K562 (cell line): Measurements from ENCODE around the gene LYAR. TPM values are rescaled to one million over a fixed set of nuclear protein-coding genes. Genes with fewer than 3 reads are reported as not detected.

Experiments
- C11orf30 ChIP-seq: fragments of 450-650 bp; IDR thresholded peaks from 2 replicates; pipeline ENCODE4 v1.6.1; 2016; ENCODE audit warnings: low read depth, mild to moderate bottlenecking
- CHCHD3 ChIP-seq: fragments of 250-450 bp; sonication (Bioruptor Pico); IDR thresholded peaks from 2 replicates; pipeline ENCODE4 v2.1.2; 2022; ENCODE audit warnings: mild to moderate bottlenecking
- CTBP1 ChIP-seq: fragments of 450-650 bp; IDR thresholded peaks from 2 replicates; pipeline ENCODE4 v1.6.1; 2016; ENCODE audit warnings: borderline replicate concordance
- FOXJ2 ChIP-seq: fragments of 200-800 bp; sonication (Bioruptor generic); IDR thresholded peaks from 2 replicates; pipeline ENCODE4 v1.6.1; 2016; ENCODE audit warnings: missing genetic modification characterization, missing compliant biosample characterization
- GATA2 ChIP-seq: sonication (generic); formaldehyde crosslinking; IDR thresholded peaks from 2 replicates; pipeline ENCODE4 v1.4.0; 2020; ENCODE audit warnings: mild to moderate bottlenecking, missing genetic modification reagents
- GTF2A2 ChIP-seq: IDR thresholded peaks from 2 replicates; pipeline ENCODE4 v1.6.1; 2016; ENCODE audit warnings: mild to moderate bottlenecking, missing genetic modification characterization, missing compliant biosample characterization
- GTF2E2 ChIP-seq: fragments of 200-800 bp; sonication (Bioruptor generic); IDR thresholded peaks from 2 replicates; pipeline ENCODE4 v1.6.1; 2016; ENCODE audit warnings: missing genetic modification characterization, missing compliant biosample characterization
- HDAC3 ChIP-seq: fragments of 450-650 bp; IDR thresholded peaks from 2 replicates; pipeline ENCODE4 v1.6.1; 2018; ENCODE audit warnings: borderline replicate concordance, mild to moderate bottlenecking, moderate library complexity; ENCODE audit not compliant: partially characterized antibody
- KDM4B ChIP-seq, 2 experiments: fragments of 450-650 bp in 1 of 2; sonication (generic) in 1 of 2; IDR thresholded peaks; 2 replicates each; pipeline ENCODE4 v1.6.1; 2016 to 2017; ENCODE audit warnings: borderline replicate concordance in 2 of 2, antibody characterized with exemption in 1 of 2, low read depth in 1 of 2, mild to moderate bottlenecking in 1 of 2
- NFIX ChIP-seq: fragments of 250-450 bp; sonication (Bioruptor Pico); IDR thresholded peaks from 2 replicates; pipeline ENCODE4 v1.4.0; 2020; ENCODE audit warnings: low read depth, mild to moderate bottlenecking, moderate library complexity
- POLR2H ChIP-seq: IDR thresholded peaks from 2 replicates; pipeline ENCODE4 v1.6.1; 2016; ENCODE audit warnings: missing genetic modification characterization, low read depth, mild to moderate bottlenecking, control low read depth, missing compliant biosample characterization, moderate library complexity
- RNF2 ChIP-seq: sonication (generic); IDR thresholded peaks from 2 replicates; pipeline ENCODE4 v1.6.1; 2016
- SRSF3 ChIP-seq: fragments of 200-400 bp; formaldehyde crosslinking; IDR thresholded peaks from 2 replicates; pipeline ENCODE4 v1.6.1; 2016; ENCODE audit warnings: mild to moderate bottlenecking, low read length, moderate library complexity; ENCODE audit not compliant: insufficient read depth
- ZNF263 ChIP-seq: sonication (generic); formaldehyde crosslinking; IDR thresholded peaks from 2 replicates; pipeline ENCODE4 v1.8.0; 2022; ENCODE audit warnings: mild to moderate bottlenecking, missing genetic modification reagents, borderline replicate concordance
- ZNF57 ChIP-seq: fragments of 450-650 bp; formaldehyde crosslinking; IDR thresholded peaks from 2 replicates; pipeline ENCODE4 v1.4.0; 2020; ENCODE audit warnings: mild to moderate bottlenecking, moderate library complexity
- polyA plus RNA-seq, 8 experiments: library from polyadenylated mRNA; depleted of rRNA in 4 of 8; stranded (reverse) in 5 of 8; unstranded in 3 of 8; fragments of >200 nt; fragmentation: Nextera tagmentation in 2 of 8; fragmentation: Illumina TruSeq in 1 of 8; extraction: Ambion mirVana in 2 of 8; extraction: Trizol in 1 of 8; gene quantifications; 2 replicates each; pipeline versions ENCODE4 v1.2.1 to v1.2.3, GENCODE V29; 2011 to 2014; ENCODE audit warnings: inconsistent platforms in 1 of 8, missing spikeins in 1 of 8
- total RNA-seq, 7 experiments: library from RNA; depleted of rRNA in 6 of 7; stranded (reverse); fragments of >200 nt in 6 of 7; fragmentation: Illumina TruSeq in 2 of 7; extraction: Trizol in 2 of 7; gene quantifications; 2 replicates each; pipeline versions ENCODE4 v1.2.1 to v1.2.3, GENCODE V29; 2011 to 2021; ENCODE audit warnings: low replicate concordance in 1 of 7
- TF ChIP-seq, protein P1 (sequence below): fragments of 250-450 bp; sonication (Bioruptor Pico); IDR thresholded peaks from 2 replicates; pipeline ENCODE4 v1.4.0; 2020
- TF ChIP-seq, protein P2 (sequence below), 3 experiments: IDR thresholded peaks in 2 of 3; conservative IDR thresholded peaks in 1 of 3; 2 replicates each; pipeline ENCODE4 v1.5.1; 2011 to 2012; ENCODE audit warnings: low read length in 3 of 3, mild to moderate bottlenecking in 3 of 3, control low read depth in 2 of 3, improper control_type of control experiment in 1 of 3, inconsistent platforms in 1 of 3, low read depth in 1 of 3, mixed read lengths in 1 of 3, moderate library complexity in 1 of 3; ENCODE audit not compliant: insufficient read depth in 2 of 3
- TF ChIP-seq, protein P3 (sequence below): fragments of 450-650 bp; formaldehyde crosslinking; IDR thresholded peaks from 2 replicates; pipeline ENCODE4 v1.4.0; 2022; ENCODE audit warnings: missing genetic modification characterization
- TF ChIP-seq, protein P4 (sequence below), 2 experiments: fragments of 450-650 bp in 1 of 2; IDR thresholded peaks; 2 replicates each; pipeline ENCODE4 v1.6.1; 2011 to 2017; ENCODE audit warnings: low read depth in 2 of 2, antibody characterized with exemption in 1 of 2, borderline replicate concordance in 1 of 2, low read length in 1 of 2, mild to moderate bottlenecking in 1 of 2, mixed read lengths in 1 of 2; ENCODE audit not compliant: control insufficient read depth in 1 of 2

LYAR gene
- total and polyA plus RNA-seq, 9 of the 15 experiments (the other 6 are each of a cell fraction or from before 2014, with no cell fraction given): 28.3 to 172 (median 127) TPM

DNA sequence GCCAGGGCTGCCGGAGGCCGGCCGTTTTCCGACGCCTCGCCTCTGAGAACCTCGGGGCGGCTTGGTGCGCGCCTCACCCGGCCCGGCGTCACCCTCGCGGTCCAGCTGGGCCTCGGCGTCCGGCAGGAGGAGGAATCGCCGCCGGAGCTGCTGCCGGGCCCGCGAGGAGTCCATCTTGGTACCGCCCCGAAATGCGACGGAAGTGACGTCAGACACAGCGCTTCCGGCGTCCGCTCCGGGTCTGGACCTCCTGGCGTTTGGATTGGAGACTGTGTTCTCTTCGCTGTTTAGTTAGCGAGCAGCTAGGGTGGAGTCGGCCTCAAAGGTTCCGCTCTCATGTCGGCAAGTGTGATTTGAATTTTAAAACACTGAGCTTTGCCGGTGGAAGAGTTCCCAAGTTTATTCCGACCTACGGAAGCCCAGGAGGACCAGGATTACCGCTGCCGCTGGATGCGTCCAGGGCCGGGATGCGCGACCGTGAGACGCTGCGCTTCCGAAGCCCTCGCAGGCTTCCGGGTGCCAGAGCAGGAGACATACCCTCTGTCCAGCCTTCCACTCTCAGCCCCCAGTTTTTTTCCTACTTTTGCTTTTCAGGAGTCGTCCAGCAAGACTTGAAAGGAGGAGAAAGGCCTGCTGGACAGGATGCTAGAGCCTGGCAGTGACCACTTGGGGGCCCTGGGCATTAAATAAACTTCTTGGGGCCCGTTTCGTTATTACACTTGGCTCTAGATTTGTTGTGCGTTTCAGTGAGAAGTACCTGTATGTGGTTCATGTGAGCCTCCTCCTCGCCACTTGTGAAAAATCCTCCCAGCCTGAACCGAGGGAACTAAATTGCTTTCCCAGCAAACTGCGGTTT is 41.7 kb downstream of the LYAR start, which contains the start of gene TMEM128 (continued):
- TF ChIP-seq GTF2A2 (tag) (0 out of 2 replicates have a peak, but pooled peaks have one; percentile 45), CTBP1 (peak; percentile 72; the same call in 1 of the 2 replicates), ZNF263 (CRISPR knock-in tag) (no peak), FOXJ2 (tag) (peak; percentile 41; the same call in 1 of the 2 replicates), GTF2E2 (peak; percentile 75; the same call in 1 of the 2 replicates), ZNF57 (no peak), RNF2 (peak; percentile 76; the same call in 1 of the 2 replicates), NFIX (CRISPR knock-in tag) (no peak), CHCHD3 (CRISPR knock-in tag) (peak; percentile 50; the same call in 1 of the 2 replicates), GATA2 (CRISPR knock-in tag) (no peak), KDM4B (IDR thresholded peaks at IDR 0.05; ENCODE audit: borderline replicate concordance in 2 of 2, low read depth in 1 of 2) (peak in 1 of 2 experiments; percentile 83; a peak in 2 of 4 replicates), SRSF3 (no peak), POLR2H (tag) (peak; percentile 86), C11orf30 (peak; percentile 99), HDAC3 (no peak)
- TF ChIP-seq, protein P1, sequence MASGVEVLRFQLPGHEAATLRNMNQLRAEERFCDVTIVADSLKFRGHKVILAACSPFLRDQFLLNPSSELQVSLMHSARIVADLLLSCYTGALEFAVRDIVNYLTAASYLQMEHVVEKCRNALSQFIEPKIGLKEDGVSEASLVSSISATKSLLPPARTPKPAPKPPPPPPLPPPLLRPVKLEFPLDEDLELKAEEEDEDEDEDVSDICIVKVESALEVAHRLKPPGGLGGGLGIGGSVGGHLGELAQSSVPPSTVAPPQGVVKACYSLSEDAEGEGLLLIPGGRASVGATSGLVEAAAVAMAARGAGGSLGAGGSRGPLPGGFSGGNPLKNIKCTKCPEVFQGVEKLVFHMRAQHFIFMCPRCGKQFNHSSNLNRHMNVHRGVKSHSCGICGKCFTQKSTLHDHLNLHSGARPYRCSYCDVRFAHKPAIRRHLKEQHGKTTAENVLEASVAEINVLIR (CRISPR knock-in tag): peak; percentile 92
- TF ChIP-seq, protein P2, sequence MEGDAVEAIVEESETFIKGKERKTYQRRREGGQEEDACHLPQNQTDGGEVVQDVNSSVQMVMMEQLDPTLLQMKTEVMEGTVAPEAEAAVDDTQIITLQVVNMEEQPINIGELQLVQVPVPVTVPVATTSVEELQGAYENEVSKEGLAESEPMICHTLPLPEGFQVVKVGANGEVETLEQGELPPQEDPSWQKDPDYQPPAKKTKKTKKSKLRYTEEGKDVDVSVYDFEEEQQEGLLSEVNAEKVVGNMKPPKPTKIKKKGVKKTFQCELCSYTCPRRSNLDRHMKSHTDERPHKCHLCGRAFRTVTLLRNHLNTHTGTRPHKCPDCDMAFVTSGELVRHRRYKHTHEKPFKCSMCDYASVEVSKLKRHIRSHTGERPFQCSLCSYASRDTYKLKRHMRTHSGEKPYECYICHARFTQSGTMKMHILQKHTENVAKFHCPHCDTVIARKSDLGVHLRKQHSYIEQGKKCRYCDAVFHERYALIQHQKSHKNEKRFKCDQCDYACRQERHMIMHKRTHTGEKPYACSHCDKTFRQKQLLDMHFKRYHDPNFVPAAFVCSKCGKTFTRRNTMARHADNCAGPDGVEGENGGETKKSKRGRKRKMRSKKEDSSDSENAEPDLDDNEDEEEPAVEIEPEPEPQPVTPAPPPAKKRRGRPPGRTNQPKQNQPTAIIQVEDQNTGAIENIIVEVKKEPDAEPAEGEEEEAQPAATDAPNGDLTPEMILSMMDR (IDR thresholded peaks at IDR 0.05 in 2 of 3, conservative IDR thresholded peaks at IDR 0.05 in 1 of 3; ENCODE audit: insufficient read depth in 2 of 3, low read depth in 1 of 3, low read length in 3 of 3): 0 out of 6 replicates have a peak, but pooled peaks have one; percentile 8 to 25 (median 9)
- TF ChIP-seq, protein P3, sequence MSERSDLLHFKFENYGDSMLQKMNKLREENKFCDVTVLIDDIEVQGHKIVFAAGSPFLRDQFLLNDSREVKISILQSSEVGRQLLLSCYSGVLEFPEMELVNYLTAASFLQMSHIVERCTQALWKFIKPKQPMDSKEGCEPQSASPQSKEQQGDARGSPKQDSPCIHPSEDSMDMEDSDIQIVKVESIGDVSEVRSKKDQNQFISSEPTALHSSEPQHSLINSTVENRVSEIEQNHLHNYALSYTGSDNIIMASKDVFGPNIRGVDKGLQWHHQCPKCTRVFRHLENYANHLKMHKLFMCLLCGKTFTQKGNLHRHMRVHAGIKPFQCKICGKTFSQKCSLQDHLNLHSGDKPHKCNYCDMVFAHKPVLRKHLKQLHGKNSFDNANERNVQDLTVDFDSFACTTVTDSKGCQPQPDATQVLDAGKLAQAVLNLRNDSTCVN: no peak
- TF ChIP-seq, protein P4, sequence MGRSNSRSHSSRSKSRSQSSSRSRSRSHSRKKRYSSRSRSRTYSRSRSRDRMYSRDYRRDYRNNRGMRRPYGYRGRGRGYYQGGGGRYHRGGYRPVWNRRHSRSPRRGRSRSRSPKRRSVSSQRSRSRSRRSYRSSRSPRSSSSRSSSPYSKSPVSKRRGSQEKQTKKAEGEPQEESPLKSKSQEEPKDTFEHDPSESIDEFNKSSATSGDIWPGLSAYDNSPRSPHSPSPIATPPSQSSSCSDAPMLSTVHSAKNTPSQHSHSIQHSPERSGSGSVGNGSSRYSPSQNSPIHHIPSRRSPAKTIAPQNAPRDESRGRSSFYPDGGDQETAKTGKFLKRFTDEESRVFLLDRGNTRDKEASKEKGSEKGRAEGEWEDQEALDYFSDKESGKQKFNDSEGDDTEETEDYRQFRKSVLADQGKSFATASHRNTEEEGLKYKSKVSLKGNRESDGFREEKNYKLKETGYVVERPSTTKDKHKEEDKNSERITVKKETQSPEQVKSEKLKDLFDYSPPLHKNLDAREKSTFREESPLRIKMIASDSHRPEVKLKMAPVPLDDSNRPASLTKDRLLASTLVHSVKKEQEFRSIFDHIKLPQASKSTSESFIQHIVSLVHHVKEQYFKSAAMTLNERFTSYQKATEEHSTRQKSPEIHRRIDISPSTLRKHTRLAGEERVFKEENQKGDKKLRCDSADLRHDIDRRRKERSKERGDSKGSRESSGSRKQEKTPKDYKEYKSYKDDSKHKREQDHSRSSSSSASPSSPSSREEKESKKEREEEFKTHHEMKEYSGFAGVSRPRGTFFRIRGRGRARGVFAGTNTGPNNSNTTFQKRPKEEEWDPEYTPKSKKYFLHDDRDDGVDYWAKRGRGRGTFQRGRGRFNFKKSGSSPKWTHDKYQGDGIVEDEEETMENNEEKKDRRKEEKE (IDR thresholded peaks at IDR 0.05; ENCODE audit: borderline replicate concordance in 1 of 2, control insufficient read depth in 1 of 2, low read depth in 2 of 2, low read length in 1 of 2): peak in 1 of 2 experiments; percentile 79; a peak in 1 of 4 replicates
